Purkinje cell (primary cell): ENCODE results near the gene BNIP3. TPM values are rescaled to one million over a fixed set of nuclear protein-coding genes. Genes with fewer than 3 reads are reported as not detected.

Source experiments
- polyA plus RNA-seq: library from polyadenylated mRNA; unstranded; fragments of >200 nt; fragmentation: Nextera tagmentation; gene quantifications from 2 replicates; pipeline ENCODE4 v1.2.1, GENCODE V29; 2014

Gene BNIP3
- polyA plus RNA-seq = 124 and 130 TPM in 2 replicates

GRCh38 chr10:131981429-131982184 lies at the start of gene BNIP3:
TSS of gene BNIP3 (minus strand) at chr10:131981923. CDS start at chr10:131981806, 117 bp downstream.

Other genes starting within 250 kb of the BNIP3 start
- 12.7 and 21.7 TPM in 2 replicates for gene PPP2R2D, start 80.9 kb downstream of the BNIP3 start, polyA plus RNA-seq
- 1.6 and 3.2 TPM in 2 replicates for gene JAKMIP3, start 84.0 kb upstream of the BNIP3 start, polyA plus RNA-seq
- 2.8 and 3.8 TPM in 2 replicates for gene DPYSL4, start 205.0 kb upstream of the BNIP3 start, polyA plus RNA-seq